OCI-LY1 (cell line): ENCODE data around the gene IRF4.

Experiments
- CTCF ChIP-seq: fragments of 200-600 bp; sonication (generic), shearing (Covaris generic); IDR thresholded peaks from 2 replicates; pipeline ENCODE4 v1.5.1; 2017; ENCODE audit warnings: mild to moderate bottlenecking, antibody characterized with exemption, low read length, moderate library complexity, mixed read lengths
- EZH2 ChIP-seq: fragments of 200-600 bp; sonication (generic), shearing (Covaris generic); IDR thresholded peaks from 2 replicates; pipeline ENCODE4 v1.8.0; 2017; ENCODE audit warnings: borderline replicate concordance, mixed run types, mild to moderate bottlenecking, antibody characterized with exemption, low read length, moderate library complexity, mixed read lengths

- TF ChIP-seq CTCF, result no peak
- no peak for TF ChIP-seq EZH2
These were observed 36.8 kb upstream of the IRF4 start for GRCh38 chr6:354631-355280.
